HG03558 (cell line): Measurements from ENCODE around the gene ASPG.

Experiments used
- ATAC-seq: cut with Tn5 transposase; IDR thresholded peaks from one replicate; pipeline ENCODE4 v1.9.1; 2021; ENCODE audit warnings: moderate number of reproducible peaks; ENCODE audit not compliant: unreplicated experiment; ENCODE audit errors: extremely low read depth

Gene ASPG

DNA sequence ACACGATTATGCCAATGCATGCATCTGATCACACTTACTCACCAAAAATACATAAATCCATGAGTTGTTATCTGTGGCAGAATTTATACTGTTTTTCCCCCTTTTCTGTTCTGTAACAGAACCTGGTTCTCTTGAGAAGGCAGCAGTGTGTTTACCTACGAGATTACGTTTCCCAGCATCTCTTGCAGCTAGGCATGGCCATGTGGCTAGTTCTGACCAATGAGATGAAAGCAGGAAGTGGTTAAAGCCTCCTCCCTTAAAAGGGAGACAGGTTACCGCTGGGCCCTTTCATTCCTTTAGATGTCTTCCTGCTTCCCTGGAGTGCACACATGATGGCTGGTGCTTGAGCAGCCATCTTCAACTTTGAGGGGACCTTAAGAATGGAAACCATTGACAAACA is 11.7 kb upstream of the ASPG start:
- no peak for ATAC-seq

GRCh38 chr14:104075530-104076151 is 9.9 kb upstream of the ASPG start:
- ATAC-seq, result no peak

- no peak for ATAC-seq
These were observed 8.8 kb upstream of the ASPG start for GRCh38 chr14:104076743-104077142.

DNA sequence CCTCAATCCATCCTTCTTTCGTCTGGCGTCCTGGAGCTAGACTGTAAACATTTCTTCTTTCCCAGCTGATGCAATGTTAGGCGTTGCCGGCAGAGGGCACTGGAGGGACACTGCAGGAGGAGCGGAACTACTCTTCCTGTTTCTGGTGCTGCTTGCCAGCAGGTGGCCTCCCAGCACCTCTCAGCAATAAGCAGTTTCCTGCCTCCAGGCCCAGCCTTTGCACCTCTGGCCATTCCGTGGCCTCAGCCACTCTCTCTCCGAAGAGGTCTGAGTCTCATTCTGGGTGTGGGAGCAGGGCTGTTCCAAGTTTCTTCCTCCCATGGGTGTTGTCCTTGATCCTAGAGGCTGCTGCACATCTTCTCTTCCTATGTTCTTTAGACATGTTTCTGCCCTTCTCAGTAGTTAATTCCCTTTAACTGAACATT is 7.5 kb upstream of the ASPG start:
- ATAC-seq, result no peak

GRCh38 chr14:104080376-104081260 is 4.9 kb upstream of the ASPG start:
- ATAC-seq, result no peak

DNA sequence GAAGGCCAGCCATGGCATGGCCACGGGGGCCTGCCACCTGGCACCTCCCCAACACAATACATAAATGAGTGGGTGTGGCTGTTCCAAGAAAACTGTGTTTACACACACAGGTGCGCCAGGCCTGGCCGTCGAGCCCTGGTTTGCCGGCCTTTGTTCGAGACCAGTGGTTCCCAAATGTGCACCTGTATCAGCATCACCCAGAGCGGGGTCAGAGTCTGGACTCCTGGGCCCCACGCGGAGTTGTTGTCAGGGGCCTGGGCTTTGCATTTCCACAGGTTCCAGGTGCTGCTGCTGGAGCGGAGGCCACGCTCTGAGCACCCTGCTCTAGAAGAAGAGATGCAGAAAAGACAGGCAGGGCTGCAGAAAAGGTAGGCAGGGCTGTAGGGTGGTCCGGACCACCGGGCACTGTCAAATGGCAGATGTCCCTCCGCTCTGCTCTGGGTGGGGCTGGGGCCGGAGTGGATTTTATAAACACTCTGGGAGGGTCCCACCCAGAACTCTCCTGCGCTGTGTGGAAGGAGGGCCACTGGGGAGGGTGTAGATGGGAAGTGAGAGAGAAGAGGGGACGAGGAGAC is 4.2 kb upstream of the ASPG start:
- no peak for ATAC-seq

- ATAC-seq, result no peak
These were observed 3.5 kb upstream of the ASPG start for GRCh38 chr14:104081951-104082464.

DNA sequence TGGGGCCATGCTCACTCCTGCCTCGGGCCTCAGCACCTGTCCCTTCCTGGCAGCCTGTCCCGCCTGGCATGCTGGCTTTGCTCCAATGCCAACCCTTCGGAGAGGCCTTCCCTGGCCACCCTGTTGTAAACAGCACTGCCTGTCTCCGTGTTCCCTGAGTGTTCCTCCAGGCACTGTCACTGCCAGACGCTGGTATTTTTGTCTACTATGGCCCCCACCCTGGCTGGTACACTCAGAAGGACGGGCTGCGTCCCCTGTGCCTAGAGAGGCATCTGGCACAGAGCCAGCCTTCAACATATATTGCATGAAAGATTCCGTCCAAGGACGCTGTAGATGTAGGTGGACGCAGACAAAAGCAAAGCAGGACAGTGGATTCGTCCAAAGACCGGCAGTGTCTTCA is 2.7 kb upstream of the ASPG start:
- no peak for ATAC-seq

- no peak for ATAC-seq
These were observed 1.1 kb upstream of the ASPG start for GRCh38 chr14:104084251-104085002.

DNA sequence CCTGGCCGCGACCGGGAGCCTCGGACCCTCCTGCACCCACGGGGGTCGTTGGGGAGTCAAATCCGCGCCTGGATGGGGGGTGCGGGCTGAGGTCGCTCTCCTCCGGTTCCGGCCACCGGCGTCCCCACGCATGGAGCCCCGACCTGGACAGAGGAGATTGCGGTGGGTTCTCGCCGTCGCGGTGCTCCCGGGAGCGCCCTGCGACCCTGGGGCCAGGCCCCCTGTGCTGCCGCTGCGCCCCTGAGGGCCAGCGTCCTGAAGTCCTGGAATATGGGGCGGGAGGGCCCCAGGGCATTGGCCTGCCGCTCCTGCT is 345 bp downstream of the ASPG start:
- ATAC-seq, result no peak

DNA sequence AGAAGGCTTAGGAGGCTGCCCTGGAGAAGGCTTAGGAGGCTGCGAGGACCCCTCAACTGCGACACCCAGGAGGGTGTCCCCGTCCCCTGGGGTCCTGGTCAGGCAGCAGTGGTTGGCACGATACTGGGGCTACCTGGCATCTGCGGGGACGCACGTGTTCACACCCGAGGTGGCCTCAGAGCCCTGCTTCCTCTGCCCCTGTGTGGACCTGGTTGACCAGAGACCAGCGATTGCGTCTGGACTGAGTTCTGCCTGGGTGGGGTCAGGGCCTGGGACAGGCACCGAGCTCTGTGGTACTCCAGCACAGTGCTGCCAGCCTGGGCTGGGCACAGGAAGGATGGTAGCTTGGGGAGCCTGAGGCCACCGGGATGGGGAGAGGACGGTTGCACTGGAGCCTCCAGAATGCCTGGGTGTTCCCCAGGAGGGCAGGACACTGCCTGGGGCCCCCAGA is 735 bp downstream of the ASPG start:
- ATAC-seq, result no peak

DNA sequence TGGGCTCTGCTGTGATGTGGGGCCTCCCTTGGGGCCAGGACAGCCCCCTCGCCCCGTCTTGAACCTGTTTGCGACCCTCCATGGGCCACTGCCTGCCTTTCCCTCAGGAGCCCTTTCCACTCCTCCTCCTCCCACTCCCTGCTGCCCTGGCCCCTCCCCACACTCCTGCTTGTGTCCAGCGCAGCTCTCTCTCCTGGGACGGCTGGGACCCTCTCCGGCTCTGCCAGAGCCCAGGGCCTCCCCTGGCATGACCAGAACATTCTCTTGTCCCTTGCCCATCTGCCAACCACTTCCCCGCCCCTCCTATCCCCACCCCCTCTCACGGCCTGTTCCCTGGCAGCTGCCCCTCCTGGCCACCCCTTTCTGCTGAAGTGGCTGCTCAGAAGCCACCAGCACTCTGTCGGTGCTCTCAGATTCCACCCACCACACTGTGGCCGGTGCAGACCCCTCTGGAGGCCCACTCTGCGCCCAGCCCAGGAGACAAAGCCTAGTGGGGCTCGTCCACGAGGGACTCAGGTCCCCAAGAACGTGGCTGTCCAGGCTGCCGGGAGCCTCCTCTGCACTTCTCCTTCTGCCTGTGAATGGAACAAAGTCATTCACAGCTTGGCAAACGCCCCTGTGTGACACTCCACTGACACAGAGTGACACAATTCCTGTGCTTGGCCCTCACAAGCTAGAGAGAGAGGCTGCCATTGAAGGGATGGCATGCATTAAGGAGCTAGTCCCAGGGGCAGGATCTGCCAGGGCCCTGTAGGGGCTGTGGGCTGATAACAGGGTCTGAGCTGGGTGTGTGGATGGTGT is 1.4 kb downstream of the ASPG start:
- no peak for ATAC-seq

DNA sequence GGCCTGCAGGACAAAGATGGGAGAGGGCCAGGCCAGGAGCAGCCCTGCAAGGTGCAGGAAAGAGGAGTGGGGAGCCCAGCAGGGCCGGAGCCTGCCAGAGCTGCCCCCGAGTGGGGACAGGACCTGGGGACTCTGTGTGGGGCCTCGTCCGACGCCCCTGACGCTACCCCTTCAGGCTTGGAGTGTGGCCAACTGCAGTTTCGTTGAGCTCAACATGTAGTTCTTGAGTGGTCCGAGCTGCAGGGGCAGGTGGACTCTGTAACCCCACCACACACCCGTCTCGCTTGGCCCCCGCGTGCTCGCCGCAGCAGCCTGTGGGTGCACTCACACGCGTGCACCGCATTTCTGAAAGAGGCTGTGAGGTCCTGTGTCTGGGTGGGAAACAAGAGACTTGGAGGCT is 2.0 kb downstream of the ASPG start:
- ATAC-seq, result no peak

GRCh38 chr14:104087981-104088850 is 2.7 kb downstream of the ASPG start:
- ATAC-seq, result no peak

GRCh38 chr14:104090071-104090748 is 4.7 kb downstream of the ASPG start:
- no peak for ATAC-seq

GRCh38 chr14:104091061-104091926 is 5.8 kb downstream of the ASPG start:
- ATAC-seq, result no peak
